ENCODE measurements around the gene CEACAM16.

Gene CEACAM16

GRCh38 chr19:44746946-44747738 lies 48.2 kb downstream of the CEACAM16 start:
- peak; percentile 84 to 93 (median 87) for DNase-seq

DNA sequence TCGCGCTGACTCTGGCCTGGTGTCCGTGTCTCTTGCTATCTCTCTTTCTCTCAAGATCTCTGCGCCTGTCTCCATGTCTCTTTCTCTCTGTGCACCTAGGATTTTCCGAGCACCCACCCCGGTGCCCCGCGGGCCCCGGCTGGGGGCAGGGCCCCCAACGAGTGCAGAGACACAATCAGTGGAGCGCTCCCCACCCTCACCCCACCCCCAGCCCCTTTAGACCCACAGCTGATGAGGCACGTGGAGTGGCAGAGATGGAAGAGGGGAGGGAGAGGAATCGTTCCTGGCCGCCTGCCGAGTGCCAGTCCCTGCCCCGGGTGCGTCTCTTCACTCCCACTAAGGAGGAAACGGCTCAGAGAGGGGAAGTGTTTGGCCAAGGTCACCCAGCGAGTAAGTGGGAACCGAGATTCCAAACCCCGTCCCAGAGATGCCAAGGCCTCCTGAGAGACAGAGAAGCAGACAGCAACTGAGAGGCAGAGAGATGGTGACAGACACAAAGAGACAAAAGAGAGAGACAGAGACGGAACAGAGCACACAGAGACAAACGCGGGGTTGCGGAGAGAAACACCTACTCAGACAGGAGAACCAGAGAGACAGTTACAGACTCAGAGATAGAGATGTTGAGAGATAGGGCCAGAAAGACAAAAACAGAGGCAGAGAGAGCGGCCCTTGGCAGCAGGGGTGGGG lies 48.9 kb downstream of the CEACAM16 start:
- DNase-seq, result peak in 2 of 5 experiments; percentile 14 to 18

DNA sequence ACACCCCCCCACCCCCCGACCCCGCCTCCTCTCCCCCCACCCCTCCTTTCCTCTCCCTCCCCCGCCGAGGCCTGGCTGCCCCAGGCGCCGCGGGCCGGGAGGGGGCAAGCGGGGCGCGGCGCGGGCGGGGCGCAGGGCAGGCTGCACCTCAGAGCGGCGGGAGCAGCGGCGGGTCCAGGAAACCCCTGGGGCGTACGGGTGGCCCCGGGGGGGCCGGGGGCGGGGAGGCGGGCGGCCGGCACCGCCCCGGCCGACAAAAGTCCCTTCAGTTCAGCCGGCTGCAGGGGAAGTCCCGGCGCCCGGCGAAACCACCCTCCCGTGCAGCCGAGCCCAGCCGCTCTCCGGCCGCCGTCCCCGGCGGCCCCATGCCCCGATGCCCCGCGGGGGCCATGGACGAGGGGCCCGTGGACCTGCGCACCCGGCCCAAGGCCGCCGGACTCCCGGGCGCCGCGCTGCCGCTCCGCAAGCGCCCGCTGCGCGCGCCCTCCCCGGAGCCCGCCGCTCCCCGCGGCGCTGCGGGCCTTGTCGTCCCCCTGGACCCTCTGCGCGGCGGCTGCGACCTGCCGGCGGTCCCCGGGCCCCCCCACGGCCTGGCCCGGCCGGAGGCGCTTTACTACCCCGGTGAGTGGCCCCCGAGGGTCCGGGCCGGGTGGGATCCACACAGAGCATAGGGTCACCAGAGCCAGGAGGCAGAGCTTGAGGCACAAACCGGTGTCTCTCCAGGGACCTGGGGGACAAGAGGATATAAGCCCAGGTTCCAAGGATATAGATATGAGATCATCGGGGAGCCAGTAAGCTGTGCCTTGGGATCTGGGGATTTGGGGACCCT lies 49.7 kb downstream of the CEACAM16 start, which contains the start of gene BCL3:
Gene BCL3, plus strand, starts transcription at position 283 of the 829 bp plus-strand sequence. Its CDS starts 83 bp downstream, at position 366.
- peak; percentile 35 to 91 (median 71) for DNase-seq

DNA sequence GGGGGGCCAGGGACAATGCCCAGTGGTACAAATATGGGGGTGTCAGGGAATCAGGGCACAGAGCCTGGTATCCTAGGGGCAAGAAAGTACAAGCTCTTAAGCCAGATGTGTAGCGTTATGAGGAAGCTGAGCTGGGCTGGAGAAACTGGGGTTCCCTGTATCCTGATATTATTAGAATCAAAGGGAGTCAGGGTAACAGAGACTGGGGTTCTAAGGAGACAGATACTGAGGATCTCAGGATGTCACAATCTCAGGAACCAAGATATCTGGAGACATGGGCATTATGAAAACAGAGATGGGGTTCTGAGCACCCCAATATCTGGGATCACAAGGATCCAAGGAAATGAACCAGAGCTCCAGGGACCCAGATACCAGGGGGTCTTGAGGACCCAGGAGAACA lies 50.3 kb downstream of the CEACAM16 start:
- DNase-seq, result no peak

DNA sequence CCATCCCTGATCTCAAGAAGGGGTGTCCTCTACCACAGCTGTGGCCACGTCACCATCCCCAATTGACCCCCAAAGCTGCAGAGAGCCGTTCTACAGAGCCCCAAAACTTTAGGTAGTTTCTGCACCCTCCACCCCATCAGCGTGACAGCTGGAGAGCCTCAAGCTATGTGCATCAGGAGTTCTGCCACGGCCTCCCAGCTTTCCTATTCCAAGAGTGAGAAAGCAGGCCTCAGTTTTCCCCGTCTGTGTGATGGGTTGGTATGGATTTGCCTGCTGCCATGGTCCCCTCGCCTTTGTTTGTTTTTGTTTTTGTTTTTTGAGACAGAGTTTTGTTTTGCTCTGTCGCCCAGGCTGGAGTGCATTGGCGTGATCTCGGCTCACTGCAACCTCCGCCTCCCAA lies 51.0 kb downstream of the CEACAM16 start:
- DNase-seq, result no peak

GRCh38 chr19:44752123-44752815 lies 53.3 kb downstream of the CEACAM16 start:
- peak in 1 of 5 experiments; percentile 53 for DNase-seq

- DNase-seq, result peak; percentile 81 to 99 (median 93)
Observed at GRCh38 chr19:44752816-44753625, 54.1 kb downstream of the CEACAM16 start.

DNA sequence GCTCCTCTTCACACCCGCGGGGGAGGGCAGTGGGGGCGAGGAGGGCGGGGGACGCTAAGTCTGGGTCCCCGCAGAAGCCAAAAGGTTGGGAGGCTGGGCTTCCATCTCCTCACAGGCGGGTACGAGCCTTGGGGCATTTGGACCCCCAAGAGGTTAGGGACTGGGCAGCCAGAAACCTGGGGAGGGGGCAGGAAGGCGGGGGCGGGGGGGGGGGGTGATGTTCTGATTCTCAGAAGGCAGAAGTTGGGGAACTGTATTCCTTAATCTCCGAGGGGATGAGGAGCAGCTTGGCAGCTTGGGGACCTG lies 54.6 kb downstream of the CEACAM16 start:
- no peak for DNase-seq

DNA sequence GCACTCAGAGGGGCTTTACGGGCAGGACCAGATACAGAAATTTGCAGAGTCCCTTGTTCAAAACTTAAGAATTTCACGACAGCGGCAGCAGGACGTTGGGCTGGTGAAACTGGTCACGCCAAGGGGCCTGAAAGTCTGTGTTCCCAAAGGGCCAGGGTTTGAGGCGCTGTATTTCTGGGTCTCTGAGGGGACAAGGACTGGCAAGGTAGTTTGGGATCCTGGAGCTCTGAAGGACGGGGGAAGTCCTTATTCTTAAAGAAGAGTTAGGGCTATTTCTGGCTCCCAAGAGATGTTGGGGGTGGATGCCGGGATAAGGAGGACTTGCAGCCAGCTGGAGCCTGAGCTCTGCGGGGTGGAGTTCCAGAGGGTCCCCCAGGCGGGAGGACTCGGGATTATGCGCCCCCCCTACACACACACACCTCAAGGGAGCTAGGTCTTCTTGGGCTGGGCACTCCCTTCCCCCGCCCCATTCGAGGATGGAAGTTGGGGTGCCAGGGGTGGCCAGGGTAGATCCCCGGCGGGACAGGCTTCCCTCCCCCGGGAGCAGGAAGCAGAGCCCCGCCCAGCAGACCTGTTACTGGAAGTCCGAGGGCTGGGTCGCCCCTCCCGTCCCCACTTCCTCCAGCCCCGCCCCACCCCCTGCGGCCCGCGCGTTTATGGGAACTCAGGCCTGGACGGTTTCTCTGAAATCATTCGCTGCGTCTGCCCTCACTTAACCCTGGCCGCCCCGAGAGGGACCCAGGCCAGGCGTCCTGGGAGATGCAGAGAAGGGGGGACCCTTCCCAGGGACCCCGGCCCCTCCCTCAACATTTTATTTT lies 55.2 kb downstream of the CEACAM16 start:
- peak in 4 of 5 experiments; percentile 33 to 81 (median 42) for DNase-seq

DNA sequence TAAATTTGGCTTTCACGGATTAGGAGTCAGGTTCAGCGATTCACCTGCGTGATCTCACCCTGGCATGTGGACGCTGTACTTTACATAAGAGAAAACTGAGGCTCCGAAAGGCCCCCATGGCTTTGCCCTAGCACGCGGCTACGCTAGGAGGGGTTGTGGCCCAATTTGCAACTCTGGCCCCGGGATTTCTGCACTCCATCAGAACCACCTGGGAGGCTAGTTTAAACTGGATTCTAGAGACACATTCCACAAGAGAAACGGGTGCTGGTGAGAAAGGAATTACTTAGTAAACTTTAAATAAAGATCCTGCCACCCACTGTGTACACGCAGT lies 55.8 kb downstream of the CEACAM16 start:
- DNase-seq, result no peak

DNA sequence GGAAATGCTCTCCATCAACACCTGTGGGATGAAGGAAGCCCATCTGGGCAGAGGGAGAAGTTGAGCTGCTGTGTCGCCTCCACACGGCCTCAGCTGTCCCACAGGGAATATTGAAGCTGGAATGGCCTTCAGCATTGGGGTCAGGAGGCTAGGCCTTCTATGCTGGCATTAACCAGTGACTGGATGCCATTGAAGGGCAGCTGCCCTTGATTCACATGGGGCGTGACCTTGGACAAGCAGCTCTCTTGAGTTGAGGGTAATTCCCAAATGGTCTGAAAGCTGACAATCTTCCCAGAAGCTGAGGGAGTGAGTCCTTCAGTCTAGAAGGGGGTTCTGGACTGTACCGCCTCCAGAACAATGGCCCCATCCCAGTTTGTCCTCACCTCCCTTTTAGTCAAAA lies 56.3 kb downstream of the CEACAM16 start:
- no peak for DNase-seq

GRCh38 chr19:44756089-44756562 lies 57.2 kb downstream of the CEACAM16 start:
- no peak for DNase-seq

GRCh38 chr19:44757057-44757734 lies 58.2 kb downstream of the CEACAM16 start:
- DNase-seq, result no peak

GRCh38 chr19:44757735-44758505 lies 59.0 kb downstream of the CEACAM16 start:
- DNase-seq, result no peak

DNA sequence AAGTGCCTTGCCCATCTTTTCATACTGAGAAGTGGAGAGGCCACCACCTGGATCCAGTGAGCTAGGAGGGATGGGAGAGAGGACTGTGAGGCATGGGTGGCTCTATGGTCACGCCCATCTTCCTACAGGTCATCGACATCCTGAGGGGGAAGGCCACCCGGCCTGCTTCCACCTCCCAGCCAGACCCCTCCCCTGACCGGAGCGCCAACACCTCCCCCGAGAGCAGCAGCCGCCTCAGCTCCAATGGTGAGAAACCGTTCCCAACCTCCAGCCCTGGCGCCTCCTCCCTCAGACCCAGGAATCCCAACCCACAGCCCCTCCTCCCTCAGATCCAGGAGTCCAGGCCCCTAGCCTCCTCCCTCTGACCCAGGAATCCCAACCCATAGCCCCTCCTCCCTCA lies 59.6 kb downstream of the CEACAM16 start:
- no peak for DNase-seq

GRCh38 chr19:44759083-44759804 lies 60.3 kb downstream of the CEACAM16 start:
- no peak for DNase-seq

Data from T-helper 2 cell (primary cell).